Measurements from ENCODE around the gene EXOC5. TPM values are rescaled to one million over a fixed set of nuclear protein-coding genes. Genes with fewer than 3 reads are reported as not detected.

EXOC5 gene
- total RNA-seq, 2 experiments from 2014 or later = 56.9 to 61.7 TPM

DNA sequence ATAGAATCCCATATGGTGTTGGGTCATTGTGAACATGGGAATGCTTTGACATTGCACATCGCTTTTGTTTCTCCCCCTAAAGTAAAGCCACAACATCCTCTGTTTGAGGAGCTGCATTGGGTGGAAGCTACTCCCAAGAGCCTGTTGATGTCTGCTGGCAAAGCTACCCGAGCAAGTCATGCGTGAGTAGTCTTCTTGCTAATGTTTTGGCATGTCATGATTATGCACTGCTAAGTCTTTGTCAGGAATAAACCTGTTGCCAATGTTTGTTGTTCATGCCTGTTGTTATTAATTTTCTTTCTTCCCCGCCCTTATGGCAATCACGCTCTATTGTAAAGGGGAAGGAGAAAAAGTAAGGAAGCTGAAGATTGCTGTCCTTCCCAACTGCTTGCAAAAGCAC is 97.3 kb downstream of the EXOC5 start:
- ATAC-seq (ENCODE audit: low read depth) = no peak
- no peak for DNase-seq
- H3K4me1 Mint-ChIP-seq = no peaks in the 10 kb centered on the region
- POLR2A ChIA-PET = no interaction called here
- peaks cover 5% of the 10 kb centered on the region for H3K27me3 Mint-ChIP-seq
- H3K9me3 Mint-ChIP-seq = no peaks in the 10 kb centered on the region
- no peak overlapping the region for H3K27ac Mint-ChIP-seq
- no peaks in the 10 kb centered on the region for H3K36me3 Mint-ChIP-seq
- no peak overlapping the region for H3K4me3 Mint-ChIP-seq

DNA sequence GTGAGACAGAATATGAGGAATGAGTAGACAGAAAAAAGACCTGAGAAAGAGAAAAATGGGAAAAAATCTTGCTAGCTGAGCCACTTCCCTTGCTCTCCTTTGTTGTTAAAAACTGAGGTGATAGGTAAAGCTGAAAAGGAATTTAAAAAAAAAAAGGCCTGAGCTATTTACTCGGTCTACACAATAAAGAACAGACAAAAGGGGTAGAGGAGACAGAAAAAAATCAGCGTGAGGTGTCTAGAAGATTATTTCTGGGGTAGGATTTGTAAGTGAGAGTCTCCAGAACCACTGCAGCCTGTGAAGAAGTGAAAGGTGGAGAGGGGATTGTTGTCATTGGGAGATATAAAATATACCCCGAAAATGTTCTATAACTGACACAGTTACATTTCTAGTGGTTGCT is 98.8 kb downstream of the EXOC5 start:
- no peak for DNase-seq
- Mint-ChIP-seq H3K36me3 (no peaks in the 10 kb centered on the region), H3K4me3 (no peak overlapping the region), H3K27me3 (peaks cover 5% of the 10 kb centered on the region), H3K27ac (no peak overlapping the region), H3K4me1 (no peaks in the 10 kb centered on the region), H3K9me3 (no peaks in the 10 kb centered on the region)
- POLR2A ChIA-PET = no interaction called here
- no peak for ATAC-seq (ENCODE audit: low read depth)

DNA sequence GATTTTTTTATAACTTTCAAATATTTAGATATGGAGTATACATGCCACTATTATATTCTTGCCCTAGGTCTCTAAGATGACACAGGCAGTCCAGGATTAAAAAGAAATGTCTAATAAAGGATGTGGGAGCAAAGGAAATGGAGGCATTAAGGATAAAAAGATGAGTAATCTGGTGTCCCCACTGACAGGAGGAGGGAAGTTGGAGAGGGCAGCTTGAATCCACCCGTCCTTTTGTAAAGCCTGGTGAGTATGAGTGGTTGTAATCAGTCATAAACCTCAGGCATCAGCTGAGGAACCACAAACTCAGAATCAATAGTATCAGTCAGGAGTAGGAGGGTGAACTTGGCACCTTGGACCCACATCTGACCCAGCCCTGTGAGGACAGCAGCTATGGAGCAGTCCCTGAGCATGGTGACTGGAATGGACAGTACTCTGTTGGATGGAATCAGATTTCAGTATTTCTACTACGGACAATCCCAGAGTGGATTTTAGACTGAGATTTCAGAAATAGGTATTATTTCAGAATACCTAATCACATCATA is 100.5 kb downstream of the EXOC5 start:
- no peaks in the 10 kb centered on the region for H3K9me3 Mint-ChIP-seq
- no peak overlapping the region for H3K4me3 Mint-ChIP-seq
- ATAC-seq (ENCODE audit: low read depth) = no peak
- H3K27ac Mint-ChIP-seq = no peak overlapping the region
- POLR2A ChIA-PET = no interaction called here
- no peak for DNase-seq
- no peaks in the 10 kb centered on the region for H3K4me1 Mint-ChIP-seq
- peaks cover 5% of the 10 kb centered on the region for H3K27me3 Mint-ChIP-seq
- H3K36me3 Mint-ChIP-seq = no peaks in the 10 kb centered on the region

DNA sequence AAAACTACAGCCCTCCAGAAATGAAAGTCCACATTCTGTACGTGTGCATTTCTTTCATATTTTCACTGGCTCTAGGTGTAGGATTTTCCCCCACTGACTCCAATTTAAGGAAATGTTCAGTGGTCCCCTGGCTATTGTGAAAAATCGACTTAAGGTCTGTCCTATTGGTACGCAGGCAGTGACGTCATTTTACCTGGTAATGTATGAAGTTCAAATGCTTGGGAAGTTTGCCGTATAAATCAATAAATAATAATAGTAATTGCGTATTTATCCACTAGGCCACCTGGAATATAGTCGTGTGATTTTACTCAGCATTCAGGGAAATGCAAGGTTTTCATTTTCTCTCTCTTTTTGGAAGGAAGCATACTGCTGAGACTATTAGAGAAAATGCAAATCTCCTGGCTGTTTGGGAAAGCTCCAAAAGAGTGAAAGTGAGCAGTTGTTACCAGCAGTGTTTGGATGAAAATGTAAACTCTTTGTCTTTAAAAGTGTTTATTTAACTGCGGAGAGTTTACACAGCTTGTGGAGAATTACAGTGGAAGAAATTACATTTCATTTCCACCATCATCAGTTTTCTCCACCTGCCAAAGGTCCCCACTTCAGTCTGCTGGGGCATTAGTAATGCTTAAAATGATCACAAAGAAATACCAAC is 107.0 kb downstream of the EXOC5 start:
- H3K27ac Mint-ChIP-seq = no peak overlapping the region
- POLR2A ChIA-PET = no interaction called here
- no peak overlapping the region for H3K4me3 Mint-ChIP-seq
- ATAC-seq (ENCODE audit: low read depth) = no peak
- H3K36me3 Mint-ChIP-seq = no peaks in the 10 kb centered on the region
- peaks cover 16% of the 10 kb centered on the region for H3K27me3 Mint-ChIP-seq
- H3K9me3 Mint-ChIP-seq = no peaks in the 10 kb centered on the region
- H3K4me1 Mint-ChIP-seq = no peaks in the 10 kb centered on the region
- DNase-seq = no peak

DNA sequence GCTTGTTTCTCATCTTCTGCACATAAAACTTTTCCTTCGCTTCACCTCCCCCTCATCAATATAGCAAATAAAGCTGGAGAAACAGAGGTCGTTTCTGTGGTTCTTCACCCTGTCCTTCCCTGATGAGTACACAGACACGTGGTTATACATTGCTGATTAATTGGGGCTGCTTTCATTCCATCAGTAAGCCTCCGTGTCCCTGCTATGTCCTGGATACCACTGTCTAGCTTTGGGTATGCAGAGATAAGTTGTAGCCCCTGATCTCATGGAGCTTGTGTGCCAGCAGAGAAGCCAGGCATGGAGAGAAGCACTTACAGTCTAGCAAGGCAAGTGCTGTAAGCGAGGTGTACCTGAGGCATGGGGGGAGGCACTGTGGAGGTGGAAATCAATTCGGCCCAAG is 108.4 kb downstream of the EXOC5 start:
- no peak for DNase-seq
- Mint-ChIP-seq H3K36me3 (no peaks in the 10 kb centered on the region), H3K9me3 (no peaks in the 10 kb centered on the region), H3K4me1 (no peaks in the 10 kb centered on the region), H3K27me3 (peaks cover 21% of the 10 kb centered on the region), H3K27ac (no peak overlapping the region), H3K4me3 (no peak overlapping the region)
- POLR2A ChIA-PET = no interaction called here
- no peak for ATAC-seq (ENCODE audit: low read depth)

DNA sequence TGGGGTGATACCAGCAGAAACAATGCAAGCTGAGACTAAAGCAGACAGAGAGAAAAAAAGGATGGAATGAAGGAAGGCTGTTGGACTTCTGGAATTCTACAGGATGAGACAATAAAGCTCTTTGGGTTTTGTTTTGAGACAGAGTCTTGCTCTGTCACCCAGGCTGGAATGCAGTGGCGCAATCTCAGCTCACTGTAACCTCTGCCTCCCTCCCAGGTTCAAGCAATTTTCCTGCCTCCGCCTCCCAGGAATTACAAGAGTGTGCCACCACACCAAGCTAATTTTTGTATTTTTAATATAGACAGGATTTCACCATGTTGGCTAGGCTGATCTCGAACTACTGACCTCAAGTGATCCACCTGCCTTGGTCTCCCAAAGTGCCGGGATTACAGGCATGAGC is 115.4 kb downstream of the EXOC5 start:
- H3K4me1 Mint-ChIP-seq = no peaks in the 10 kb centered on the region
- ATAC-seq (ENCODE audit: low read depth) (no peak), DNase-seq (no peak)
- no peaks in the 10 kb centered on the region for H3K9me3 Mint-ChIP-seq
- no peaks in the 10 kb centered on the region for H3K36me3 Mint-ChIP-seq
- POLR2A ChIA-PET = no interaction called here
- H3K27ac Mint-ChIP-seq = no peak overlapping the region
- peaks cover 15% of the 10 kb centered on the region for H3K27me3 Mint-ChIP-seq
- no peak overlapping the region for H3K4me3 Mint-ChIP-seq

Other genes starting within 250 kb of the EXOC5 start
- 10 to 100 TPM; 50.2 to 50.6 TPM for gene AP5M1, start 66 bp upstream of the EXOC5 start, total RNA-seq
- 10 to 100 TPM; 14.3 to 15.2 TPM for gene NAA30, start 121.7 kb upstream of the EXOC5 start, total RNA-seq
- gene CCDC198, start 225.0 kb upstream of the EXOC5 start, total RNA-seq = not detected